HepG2 (cell line): Measurements from ENCODE around the gene RLN3. TPM values are rescaled to one million over a fixed set of nuclear protein-coding genes. Genes with fewer than 3 reads are reported as not detected.

ENCODE experiments used
- ATAC-seq: fragments of 200-7000 bp; cut with Tn5 transposase; 3 replicates; pipeline ENCODE4 v1.9.1; 2020; ENCODE audit warnings: mild to moderate bottlenecking, moderate library complexity
- BruUV-seq: library from RNA; stranded (reverse); fragments of 400-500 nt; replicated peaks from 2 replicates; lab custom pipeline; 2021; lab: Mats Ljungman, UMichigan
- CTCF ChIA-PET: fragments of 300-600 bp; formaldehyde crosslinking; extraction: SDS; loops from one replicate; lab custom pipeline; 2021; ENCODE audit warnings: low total read pairs, inconsistent platforms, low intra/inter-chr PET ratio; lab: Yijun Ruan, JAX
- POLR2A ChIA-PET: fragments of 350-600 bp; sonication (Branson Sonifier 250); formaldehyde crosslinking; loops from one replicate; lab custom pipeline; 2020; ENCODE audit warnings: antibody characterized with exemption, inconsistent platforms; lab: Yijun Ruan, JAX
- DNase-seq: peaks from one replicate; pipeline ENCODE4 v3.0.0-alpha.2; 2015; ENCODE audit warnings: low spot score
- FAIRE-seq: peaks from 3 replicates; lab custom pipeline; 2011; peaks lifted over from hg19 to GRCh38; lab: Jason Lieb, UNC
- H2AFZ ChIP-seq: one replicate; pipeline ENCODE4 v1.6.1; 2011; ENCODE audit warnings: low read length, inconsistent platforms
- H3K27ac ChIP-seq: fragments of 300-600 bp; 3 replicates; pipeline ENCODE4 v1.8.0; 2011; ENCODE audit warnings: mixed run types, mild to moderate bottlenecking, mixed read lengths, low read length, inconsistent platforms; ENCODE audit not compliant: insufficient read depth; ENCODE audit errors: extremely low read length
- H3K27me3 ChIP-seq, 2 experiments: fragments of 200-600 bp in 1 of 2; 2 replicates in 1 of 2; 3 replicates in 1 of 2; pipeline versions ENCODE4 v1.6.0 to v1.8.0; 2011; ENCODE audit warnings: low read length in 2 of 2, mild to moderate bottlenecking in 2 of 2, moderate library complexity in 2 of 2, inconsistent platforms in 1 of 2; ENCODE audit not compliant: insufficient read depth in 2 of 2, control insufficient read depth in 1 of 2
- H3K36me3 ChIP-seq, 2 experiments: fragments of 200-600 bp in 1 of 2; replicated peaks in 1 of 2; 2 replicates in 1 of 2; 3 replicates in 1 of 2; pipeline versions ENCODE4 v1.5.1 to v1.8.0; 2011; ENCODE audit warnings: low read length in 2 of 2, inconsistent platforms in 1 of 2; ENCODE audit not compliant: insufficient read depth in 2 of 2, control insufficient read depth in 1 of 2
- H3K4me1 ChIP-seq: 2 replicates; pipeline ENCODE4 v1.5.1; 2012; ENCODE audit warnings: low read length, inconsistent platforms; ENCODE audit not compliant: insufficient read depth
- H3K4me2 ChIP-seq: 2 replicates; pipeline ENCODE4 v1.6.0; 2011; ENCODE audit warnings: low read depth, low read length, inconsistent platforms
- H3K4me3 ChIP-seq, 3 experiments: fragments of 200-600 bp in 1 of 3; sonication (generic), shearing (Covaris generic) in 1 of 3; replicated peaks in 1 of 3; 2 replicates each; pipeline ENCODE4 v1.5.1; 2011 to 2016; ENCODE audit warnings: low read length in 3 of 3, inconsistent platforms in 2 of 3, low read depth in 2 of 3, mild to moderate bottlenecking in 2 of 3, control low read depth in 1 of 3, mixed read lengths in 1 of 3; ENCODE audit not compliant: insufficient read depth in 1 of 3
- H3K79me2 ChIP-seq: one replicate; pipeline ENCODE4 v1.6.1; 2011; ENCODE audit warnings: low read length, inconsistent platforms; ENCODE audit not compliant: insufficient read depth
- H3K9ac ChIP-seq: 2 replicates; pipeline ENCODE4 v1.6.0; 2011; ENCODE audit warnings: mild to moderate bottlenecking, low read depth, low read length, inconsistent platforms; ENCODE audit not compliant: insufficient read depth
- H3K9me3 ChIP-seq: 2 replicates; pipeline ENCODE4 v1.5.1; 2012; ENCODE audit warnings: mild to moderate bottlenecking, low read length
- H4K20me1 ChIP-seq: 2 replicates; pipeline ENCODE4 v1.6.0; 2011; ENCODE audit warnings: inconsistent platforms, mild to moderate bottlenecking, low read length, moderate library complexity; ENCODE audit not compliant: insufficient read depth
- AGO2 ChIP-seq: fragments of 200-400 bp; formaldehyde crosslinking; optimal IDR thresholded peaks from 2 replicates; pipeline ENCODE3; 2017; ENCODE audit warnings: mild to moderate bottlenecking, low read depth, low read length, moderate library complexity
- ARID4A ChIP-seq: sonication (generic); formaldehyde crosslinking; IDR thresholded peaks from 2 replicates; pipeline ENCODE4 v1.5.0; 2020; ENCODE audit warnings: mild to moderate bottlenecking, missing genetic modification reagents, borderline replicate concordance
- CC2D1A ChIP-seq: sonication (generic); formaldehyde crosslinking; IDR thresholded peaks from 2 replicates; pipeline ENCODE4 v1.8.1; 2023; ENCODE audit warnings: mild to moderate bottlenecking, missing genetic modification reagents
- GLMP ChIP-seq: sonication (generic); formaldehyde crosslinking; IDR thresholded peaks from 2 replicates; pipeline ENCODE4 v1.9.0; 2021; ENCODE audit warnings: missing genetic modification reagents, mild to moderate bottlenecking, borderline replicate concordance
- ISL2 ChIP-seq: sonication (generic); formaldehyde crosslinking; IDR thresholded peaks from 2 replicates; pipeline ENCODE4 v1.5.0; 2020; ENCODE audit warnings: missing genetic modification reagents
- MAFK ChIP-seq, 2 experiments: IDR thresholded peaks in 1 of 2; conservative IDR thresholded peaks in 1 of 2; 2 replicates each; pipeline ENCODE4 v1.6.1; 2011; ENCODE audit warnings: improper control_type of control experiment in 2 of 2, low read length in 2 of 2
- NAIF1 ChIP-seq: sonication (generic); formaldehyde crosslinking; IDR thresholded peaks from 2 replicates; pipeline ENCODE4 v1.5.0; 2020; ENCODE audit warnings: mild to moderate bottlenecking, missing genetic modification reagents, borderline replicate concordance
- ZBTB21 ChIP-seq: sonication (generic); formaldehyde crosslinking; IDR thresholded peaks from 2 replicates; pipeline ENCODE4 v1.4.0; 2020; ENCODE audit warnings: missing genetic modification reagents
- ZNF17 ChIP-seq: sonication (generic); formaldehyde crosslinking; IDR thresholded peaks from 2 replicates; pipeline ENCODE4 v1.5.0; 2020; ENCODE audit warnings: mild to moderate bottlenecking, missing genetic modification reagents
- WGBS: methylation state at CpG from one replicate; pipeline ENCODE4 v1.1.6; 2017; ENCODE audit warnings: low lambda C conversion rate; 5-methylcytosine and 5-hydroxymethylcytosine counted together
- in situ Hi-C: cut with HindIII; loops from 2 replicates; pipeline ENCODE4 v1.10.0; 2017; ENCODE audit warnings: low pct_unique_long_range_greater_than_20kb; ENCODE audit not compliant: extremely low pct_ligation_motif_present
- intact Hi-C: fragments of 100-400 bp; cut with micrococcal nuclease; formaldehyde crosslinking; loops from one replicate; pipeline ENCODE4 v1.10.0; 2022; ENCODE audit not compliant: unreplicated experiment
- polyA plus RNA-seq, 8 experiments: library from polyadenylated mRNA; depleted of rRNA in 3 of 8; stranded (reverse) in 7 of 8; unstranded in 1 of 8; fragments of >200 nt; fragmentation: Illumina TruSeq in 4 of 8; extraction: Trizol in 4 of 8; gene quantifications; 2 replicates each; pipeline versions ENCODE4 v1.2.1 to v1.2.3, GENCODE V29; 2011 to 2016; ENCODE audit warnings: low read depth in 4 of 8, missing spikeins in 1 of 8, mixed read lengths in 1 of 8; ENCODE audit not compliant: insufficient read depth in 1 of 8
- total RNA-seq, 5 experiments: library from RNA; depleted of rRNA; stranded (reverse); fragments of >200 nt; fragmentation: Illumina TruSeq; extraction: Trizol; gene quantifications; 2 replicates each; pipeline ENCODE4 v1.2.3, GENCODE V29; 2016; ENCODE audit warnings: low read depth in 1 of 5

The RLN3 gene
- total and polyA plus RNA-seq, 2 of the 13 experiments (the other 11 are each of a cell fraction or from before 2014, with no cell fraction given), result not detected

- no peak for TF ChIP-seq ZNF17 (CRISPR knock-in tag)
- no peak for TF ChIP-seq CC2D1A
- TF ChIP-seq ISL2 (CRISPR knock-in tag), result no peak
- no peak for TF ChIP-seq ZBTB21 (CRISPR knock-in tag)
Measured at GRCh38 chr19:13982773-13983172, 45.2 kb upstream of the RLN3 start (continued).

- Histone ChIP-seq H3K27me3 (no peaks in the 10 kb centered on the region), H3K36me3 (peaks cover 5 to 12% of the 10 kb centered on the region in 2 experiments; a peak in 3 of 5 replicates), H3K4me1 (peaks cover 22% of the 10 kb centered on the region), H3K27ac (no peak overlapping the region), H3K79me2 (no peaks in the 10 kb centered on the region), H3K4me2 (no peak overlapping the region), H3K4me3 (no peak overlapping the region), H2AFZ (no peak overlapping the region), H3K9ac (no peak overlapping the region), H4K20me1 (no peaks in the 10 kb centered on the region), H3K9me3 (no peaks in the 10 kb centered on the region)
- BruUV-seq, result no TSS peak
- no peak for DNase-seq
- POLR2A ChIA-PET, result no interaction called here
- CTCF ChIA-PET, result no interaction called here
- no peak for ATAC-seq
- 83% methylated on average over 2 of the region's 21 CpGs for WGBS
- FAIRE-seq, result no peak
- intact Hi-C loops (no loop called here), in situ Hi-C loops (no loop called here)
- TF ChIP-seq AGO2 (peak; percentile 5), ARID4A (CRISPR knock-in tag) (no peak), GLMP (CRISPR knock-in tag) (no peak), NAIF1 (CRISPR knock-in tag) (no peak), MAFK (conservative IDR thresholded peaks at IDR 0.05 in 1 of 2, IDR thresholded peaks at IDR 0.05 in 1 of 2; ENCODE audit: low read length in 2 of 2) (no peak)
Measured at GRCh38 chr19:13983213-13983889, 44.6 kb upstream of the RLN3 start.
